ENCODE results near the gene CCDC90B. TPM values are rescaled to one million over a fixed set of nuclear protein-coding genes. Genes with fewer than 3 reads are reported as not detected.

Gene CCDC90B
- total RNA-seq, 1 donor from 2014 or later, result 43.5 TPM

DNA sequence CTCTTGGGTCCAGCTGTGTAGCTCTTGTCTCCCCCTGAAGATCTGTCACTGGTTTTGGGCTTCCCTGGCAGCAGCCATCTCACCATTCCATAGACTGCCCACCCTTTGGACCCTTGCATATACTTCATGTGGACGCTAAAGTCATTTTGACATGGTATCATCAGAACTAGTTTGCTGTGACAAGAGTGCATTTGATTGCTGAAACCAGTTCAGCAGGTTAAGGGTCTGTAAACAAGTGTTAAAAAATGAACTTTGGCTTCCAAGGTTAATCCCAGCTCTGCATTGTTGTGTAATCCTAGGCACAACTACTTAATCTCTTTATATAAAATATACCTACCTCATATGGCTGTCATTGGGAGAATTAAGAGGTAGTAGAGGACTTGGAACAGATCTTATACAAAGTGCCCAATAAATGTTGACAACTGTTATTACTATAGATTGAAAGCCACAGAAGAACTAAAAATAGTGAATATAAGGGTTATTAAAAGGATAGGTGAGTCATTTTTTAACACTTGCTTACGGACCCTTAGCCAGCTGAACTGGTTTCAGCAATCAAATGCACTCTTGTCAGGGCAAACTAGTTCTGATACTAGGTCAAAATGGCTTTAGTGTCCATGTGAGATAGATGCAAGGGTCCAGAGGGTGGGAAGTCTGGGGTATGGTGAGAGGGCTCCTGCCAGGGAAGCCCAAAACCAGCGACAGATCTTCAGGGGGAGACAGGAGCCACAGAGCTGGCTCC lies 29.4 kb downstream of the CCDC90B start:
- Mint-ChIP-seq H3K27me3 (ENCODE audit: low read depth) (no peaks in the 10 kb centered on the region), H3K4me1 (no peaks in the 10 kb centered on the region), H3K36me3 (peaks cover 6% of the 10 kb centered on the region), H3K27ac (peak overlapping the region; percentile 7), H3K4me3 (no peak overlapping the region), H3K9me3 (no peaks in the 10 kb centered on the region)
- no peak for DNase-seq (ENCODE audit: low spot score in 2 of 2, unreplicated experiment in 2 of 2)
- TF ChIP-seq, protein P1, sequence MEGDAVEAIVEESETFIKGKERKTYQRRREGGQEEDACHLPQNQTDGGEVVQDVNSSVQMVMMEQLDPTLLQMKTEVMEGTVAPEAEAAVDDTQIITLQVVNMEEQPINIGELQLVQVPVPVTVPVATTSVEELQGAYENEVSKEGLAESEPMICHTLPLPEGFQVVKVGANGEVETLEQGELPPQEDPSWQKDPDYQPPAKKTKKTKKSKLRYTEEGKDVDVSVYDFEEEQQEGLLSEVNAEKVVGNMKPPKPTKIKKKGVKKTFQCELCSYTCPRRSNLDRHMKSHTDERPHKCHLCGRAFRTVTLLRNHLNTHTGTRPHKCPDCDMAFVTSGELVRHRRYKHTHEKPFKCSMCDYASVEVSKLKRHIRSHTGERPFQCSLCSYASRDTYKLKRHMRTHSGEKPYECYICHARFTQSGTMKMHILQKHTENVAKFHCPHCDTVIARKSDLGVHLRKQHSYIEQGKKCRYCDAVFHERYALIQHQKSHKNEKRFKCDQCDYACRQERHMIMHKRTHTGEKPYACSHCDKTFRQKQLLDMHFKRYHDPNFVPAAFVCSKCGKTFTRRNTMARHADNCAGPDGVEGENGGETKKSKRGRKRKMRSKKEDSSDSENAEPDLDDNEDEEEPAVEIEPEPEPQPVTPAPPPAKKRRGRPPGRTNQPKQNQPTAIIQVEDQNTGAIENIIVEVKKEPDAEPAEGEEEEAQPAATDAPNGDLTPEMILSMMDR (IDR thresholded peaks at IDR 0.05; ENCODE audit: unreplicated experiment), result no peak

DNA sequence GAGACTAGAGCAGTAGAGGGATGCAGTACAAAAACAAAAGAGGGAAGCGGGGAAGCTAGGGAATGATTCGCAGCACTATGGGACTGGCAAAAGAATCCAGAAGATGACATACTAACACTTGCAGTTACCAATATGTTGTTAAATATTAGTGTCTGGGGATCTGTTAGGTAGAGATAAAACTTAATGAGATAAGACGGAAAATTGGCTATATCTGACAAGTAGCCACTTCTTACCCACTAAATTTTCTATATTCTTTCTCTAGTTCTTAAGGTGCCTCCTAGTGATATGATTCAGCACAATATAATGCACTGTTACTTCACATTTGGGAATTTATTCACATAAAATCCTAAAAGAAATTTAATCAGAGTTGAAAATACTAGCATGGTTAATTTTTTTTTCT lies 30.8 kb downstream of the CCDC90B start:
- Mint-ChIP-seq H3K4me1 (no peaks in the 10 kb centered on the region), H3K4me3 (no peak overlapping the region), H3K36me3 (peaks cover 3% of the 10 kb centered on the region), H3K27ac (no peak overlapping the region), H3K9me3 (no peaks in the 10 kb centered on the region), H3K27me3 (ENCODE audit: low read depth) (no peaks in the 10 kb centered on the region)
- DNase-seq (ENCODE audit: low spot score in 2 of 2, unreplicated experiment in 2 of 2), result no peak
- TF ChIP-seq, protein P1 (IDR thresholded peaks at IDR 0.05; ENCODE audit: unreplicated experiment), result no peak

DNA sequence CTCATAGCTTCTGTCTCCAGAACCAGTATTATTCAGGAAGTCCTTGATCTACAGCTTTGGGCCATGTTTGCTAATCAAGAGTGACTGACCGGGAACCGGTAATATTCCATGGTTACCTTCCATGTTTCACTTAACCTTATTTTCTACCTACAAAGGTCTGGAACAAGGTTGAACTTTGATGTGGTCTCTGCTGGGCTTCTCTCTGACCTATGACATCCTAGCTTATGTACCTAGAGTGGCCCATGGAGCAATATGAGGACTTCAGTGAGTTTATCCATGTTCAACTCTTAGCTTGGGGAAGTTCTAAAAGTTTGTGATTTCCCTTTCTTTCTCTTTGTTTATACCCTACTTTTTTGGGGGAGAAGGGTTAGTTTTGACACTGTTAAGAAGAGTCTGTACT lies 33.2 kb downstream of the CCDC90B start:
- Mint-ChIP-seq H3K27me3 (ENCODE audit: low read depth) (no peaks in the 10 kb centered on the region), H3K9me3 (no peaks in the 10 kb centered on the region), H3K4me1 (no peaks in the 10 kb centered on the region), H3K36me3 (no peaks in the 10 kb centered on the region), H3K4me3 (no peak overlapping the region), H3K27ac (no peak overlapping the region)
- DNase-seq (ENCODE audit: low spot score in 2 of 2, unreplicated experiment in 2 of 2), result no peak
- TF ChIP-seq, protein P1 (IDR thresholded peaks at IDR 0.05; ENCODE audit: unreplicated experiment), result no peak

DNA sequence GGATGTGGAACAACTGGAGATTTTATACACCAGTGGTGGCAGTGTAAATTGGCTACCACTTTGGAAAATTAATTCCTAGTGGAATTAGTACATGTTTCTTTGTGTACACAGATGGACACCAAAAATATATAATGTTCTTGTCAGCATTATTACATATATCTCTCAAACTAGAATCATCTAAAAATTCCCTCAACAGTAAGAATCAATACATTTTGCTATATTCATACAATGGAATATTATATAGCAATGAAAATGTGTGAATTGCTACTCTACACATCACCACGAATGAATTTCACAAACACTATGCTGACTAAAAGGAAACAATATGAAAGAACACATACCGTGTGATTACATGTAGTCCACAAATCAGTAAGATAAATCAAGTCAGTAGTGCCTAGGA lies 33.9 kb downstream of the CCDC90B start:
- Mint-ChIP-seq H3K27me3 (ENCODE audit: low read depth) (no peaks in the 10 kb centered on the region), H3K36me3 (no peaks in the 10 kb centered on the region), H3K27ac (no peak overlapping the region)

DNA sequence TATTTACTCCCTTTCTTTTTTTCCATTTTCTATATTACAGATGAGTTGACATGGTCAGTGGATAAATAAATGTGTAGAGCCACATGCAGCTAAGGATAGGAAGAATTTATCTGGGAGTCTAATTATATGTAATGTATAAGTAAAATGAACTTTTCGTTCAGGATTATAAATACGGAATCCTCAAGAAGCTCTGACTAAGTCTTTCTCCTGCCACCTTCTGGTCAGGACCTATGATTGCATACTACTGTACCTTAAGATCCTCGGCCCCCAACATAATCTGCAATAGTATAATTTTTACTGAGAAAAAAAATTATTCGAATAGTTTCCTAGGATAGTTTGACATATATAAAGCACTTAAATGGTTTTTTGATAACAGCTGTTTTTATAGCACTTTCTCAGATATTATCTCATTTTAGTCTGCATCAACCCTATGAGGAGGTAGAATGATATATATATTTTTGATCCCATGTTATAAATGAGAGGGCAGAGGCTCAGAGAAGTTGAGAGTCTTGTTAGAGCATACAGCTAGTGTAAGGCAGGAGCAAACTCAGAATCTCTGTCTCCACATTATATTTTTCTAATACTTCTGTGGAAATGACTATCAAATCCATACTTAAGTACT lies 36.1 kb downstream of the CCDC90B start:
- no peak overlapping the region for H3K4me3 Mint-ChIP-seq
- H3K27me3 Mint-ChIP-seq (ENCODE audit: low read depth), result no peaks in the 10 kb centered on the region
- no peaks in the 10 kb centered on the region for H3K4me1 Mint-ChIP-seq
- H3K27ac Mint-ChIP-seq, result no peak overlapping the region
- no peaks in the 10 kb centered on the region for H3K9me3 Mint-ChIP-seq
- H3K36me3 Mint-ChIP-seq, result peaks cover 1% of the 10 kb centered on the region
- no peak for DNase-seq (ENCODE audit: low spot score in 2 of 2, unreplicated experiment in 2 of 2)
- TF ChIP-seq, protein P1 (IDR thresholded peaks at IDR 0.05; ENCODE audit: unreplicated experiment), result peak; percentile 65

More for the DNA sequence above, 33.9 kb downstream of the CCDC90B start:
- H3K4me3 Mint-ChIP-seq, result no peak overlapping the region
- TF ChIP-seq, protein P1 (IDR thresholded peaks at IDR 0.05; ENCODE audit: unreplicated experiment), result no peak
- H3K9me3 Mint-ChIP-seq, result no peaks in the 10 kb centered on the region
- no peaks in the 10 kb centered on the region for H3K4me1 Mint-ChIP-seq
- DNase-seq (ENCODE audit: low spot score in 2 of 2, unreplicated experiment in 2 of 2), result no peak
